Activated CD8-positive, alpha-beta memory T cell treated with anti-CD3 and anti-CD28 coated beads, Interleukin-2, amount 50 U/mL, for 24 hours (primary cell): ENCODE results near the gene VAV2.
"Not testable (repeated sequence)": the region's sequence is repeated elsewhere in the genome, so short reads cannot be mapped to it uniquely, and the experiment has no call there.

Experiments used
- DNase-seq: peaks from one replicate; pipeline ENCODE4 v3.0.0-alpha.2; 2020; ENCODE audit errors: extremely low read depth

The VAV2 gene

GRCh38 chr9:133769511-133770075 is 222.5 kb downstream of the VAV2 start:
- no peak for DNase-seq

- no peak for DNase-seq
These were observed 223.1 kb downstream of the VAV2 start for GRCh38 chr9:133768859-133769510.

GRCh38 chr9:133768371-133768858 is 223.7 kb downstream of the VAV2 start:
- no peak for DNase-seq

- no peak for DNase-seq
These were observed 224.5 kb downstream of the VAV2 start for GRCh38 chr9:133767625-133768024.

GRCh38 chr9:133767008-133767407 is 225.1 kb downstream of the VAV2 start:
- DNase-seq, result no peak

GRCh38 chr9:133766234-133766633 is 225.9 kb downstream of the VAV2 start:
- not testable (repeated sequence) for DNase-seq

- no peak for DNase-seq
These were observed 228.6 kb downstream of the VAV2 start for GRCh38 chr9:133763272-133764183.

- DNase-seq, result no peak
These were observed 229.4 kb downstream of the VAV2 start for GRCh38 chr9:133762488-133763271.

- no peak for DNase-seq
These were observed 230.4 kb downstream of the VAV2 start for GRCh38 chr9:133761641-133762248.

GRCh38 chr9:133760713-133761290 is 231.3 kb downstream of the VAV2 start:
- DNase-seq, result no peak

- no peak for DNase-seq
These were observed 232.2 kb downstream of the VAV2 start for GRCh38 chr9:133759946-133760345.

GRCh38 chr9:133759146-133759900 is 232.8 kb downstream of the VAV2 start:
- DNase-seq, result no peak

- no peak for DNase-seq
These were observed 233.9 kb downstream of the VAV2 start for GRCh38 chr9:133758228-133758627.

- no peak for DNase-seq
These were observed 237.4 kb downstream of the VAV2 start for GRCh38 chr9:133754688-133755227.

GRCh38 chr9:133754187-133754586 is 237.9 kb downstream of the VAV2 start:
- no peak for DNase-seq

GRCh38 chr9:133752739-133753446 is 239.2 kb downstream of the VAV2 start:
- DNase-seq, result no peak

GRCh38 chr9:133750982-133751649 is 241.0 kb downstream of the VAV2 start:
- no peak for DNase-seq

GRCh38 chr9:133747309-133747708 is 244.8 kb downstream of the VAV2 start:
- DNase-seq, result no peak

GRCh38 chr9:133744528-133744927 is 247.6 kb downstream of the VAV2 start:
- not testable (repeated sequence) for DNase-seq
